Endothelial cell of umbilical vein (primary cell): ENCODE measurements around the gene CFAP45. TPM values are rescaled to one million over a fixed set of nuclear protein-coding genes. Genes with fewer than 3 reads are reported as not detected.

ENCODE experiments used
- BruUV-seq: library from RNA; stranded (reverse); fragments of 400-500 nt; replicated peaks from 2 replicates; lab custom pipeline; 2021; lab: Mats Ljungman, UMichigan
- CTCF ChIA-PET: fragments of 300-600, 350-600 bp; sonication (Branson Sonifier 250); formaldehyde crosslinking; loops from one replicate; lab custom pipeline; 2021; ENCODE audit warnings: antibody characterized with exemption, inconsistent platforms; lab: Charles Lee
- POLR2A ChIA-PET: fragments of 300-600, 350-600 bp; sonication (Branson Sonifier 250); formaldehyde crosslinking; loops from one replicate; lab custom pipeline; 2021; ENCODE audit warnings: antibody characterized with exemption, inconsistent platforms; lab: Charles Lee
- DNase-seq: peaks from one replicate; pipeline ENCODE4 v3.0.0-alpha.2; 2011; ENCODE audit warnings: low read depth, low spot score
- FAIRE-seq: peaks from 2 replicates; lab custom pipeline; 2011; peaks lifted over from hg19 to GRCh38; lab: Jason Lieb, UNC
- H2AFZ ChIP-seq: 2 replicates; pipeline ENCODE4 v1.6.0; 2012; ENCODE audit warnings: low read depth, low read length, control low read depth, inconsistent platforms
- H3K27ac ChIP-seq: 2 replicates; pipeline ENCODE4 v1.5.1; 2011; ENCODE audit warnings: low read depth, mild to moderate bottlenecking, control low read depth, low read length, moderate library complexity; ENCODE audit not compliant: insufficient read depth
- H3K27me3 ChIP-seq, 2 experiments: 2 replicates each; pipeline versions ENCODE4 v1.6.0 to v1.6.1; 2011; ENCODE audit warnings: low read length in 2 of 2, mixed read lengths in 1 of 2; ENCODE audit not compliant: control insufficient read depth in 2 of 2, insufficient read depth in 2 of 2
- H3K36me3 ChIP-seq, 2 experiments: 2 replicates in 1 of 2; 3 replicates in 1 of 2; pipeline ENCODE4 v1.5.1; 2011; ENCODE audit warnings: low read length in 2 of 2, mild to moderate bottlenecking in 1 of 2, moderate library complexity in 1 of 2; ENCODE audit not compliant: control insufficient read depth in 2 of 2, insufficient read depth in 2 of 2; ENCODE audit errors: extremely low read depth in 1 of 2
- H3K4me1 ChIP-seq: 3 replicates; pipeline ENCODE4 v1.5.1; 2011; ENCODE audit warnings: mild to moderate bottlenecking, low read length; ENCODE audit not compliant: control insufficient read depth, insufficient read depth; ENCODE audit errors: extremely low read depth
- H3K4me2 ChIP-seq: 2 replicates; pipeline ENCODE4 v1.6.1; 2011; ENCODE audit warnings: low read length, control low read depth, mixed read lengths; ENCODE audit not compliant: insufficient read depth
- H3K4me3 ChIP-seq, 3 experiments: fragments of 200-600 bp in 1 of 3; sonication (generic), shearing (Covaris generic) in 1 of 3; replicated peaks in 1 of 3; 2 replicates each; pipeline ENCODE4 v1.5.1; 2011 to 2016; ENCODE audit warnings: control low read depth in 3 of 3, low read length in 3 of 3, mild to moderate bottlenecking in 2 of 3, inconsistent platforms in 1 of 3, low read depth in 1 of 3, moderate library complexity in 1 of 3; ENCODE audit not compliant: insufficient read depth in 1 of 3
- H3K79me2 ChIP-seq: 2 replicates; pipeline ENCODE4 v1.6.0; 2012; ENCODE audit warnings: low read length, inconsistent platforms; ENCODE audit not compliant: control insufficient read depth, insufficient read depth
- H3K9ac ChIP-seq: replicated peaks from 2 replicates; pipeline ENCODE3; 2011; ENCODE audit warnings: low read length, control low read depth; ENCODE audit not compliant: insufficient read depth; ENCODE audit errors: extremely low read depth
- H3K9me1 ChIP-seq: replicated peaks from 3 replicates; pipeline ENCODE4 v1.6.0; 2011; ENCODE audit warnings: mild to moderate bottlenecking, low read length; ENCODE audit not compliant: control insufficient read depth, insufficient read depth; ENCODE audit errors: extremely low read depth
- H3K9me3 ChIP-seq: replicated peaks from 2 replicates; pipeline ENCODE4 v1.5.1; 2012; ENCODE audit warnings: low read length, inconsistent platforms; ENCODE audit not compliant: control insufficient read depth, insufficient read depth
- H4K20me1 ChIP-seq: replicated peaks from 2 replicates; pipeline ENCODE3; 2011; ENCODE audit warnings: mild to moderate bottlenecking, low read length; ENCODE audit not compliant: control insufficient read depth, insufficient read depth; ENCODE audit errors: extremely low read depth
- EZH2 ChIP-seq: IDR thresholded peaks from 2 replicates; pipeline ENCODE4 v1.6.1; 2012; ENCODE audit warnings: borderline replicate concordance, low read depth, mild to moderate bottlenecking, moderate library complexity, low read length, inconsistent platforms; ENCODE audit not compliant: severe bottlenecking
- FOS ChIP-seq: IDR thresholded peaks from 2 replicates; pipeline ENCODE4 v1.6.1; 2011; ENCODE audit warnings: mild to moderate bottlenecking, low read length, moderate library complexity, borderline replicate concordance; ENCODE audit not compliant: insufficient read depth
- GATA2 ChIP-seq: IDR thresholded peaks from 2 replicates; pipeline ENCODE4 v1.7.0; 2011; ENCODE audit warnings: low read depth, mild to moderate bottlenecking, moderate library complexity, mixed read lengths, low read length; ENCODE audit not compliant: insufficient read length, insufficient read depth
- JUN ChIP-seq: IDR thresholded peaks from 2 replicates; pipeline ENCODE4 v1.6.1; 2011; ENCODE audit warnings: borderline replicate concordance, low read depth; ENCODE audit not compliant: insufficient read length, insufficient read depth
- MYC ChIP-seq: IDR thresholded peaks from one replicate; pipeline ENCODE4 v1.6.1; 2011; ENCODE audit warnings: mild to moderate bottlenecking, low read depth, low read length
- POLR2A ChIP-seq: IDR thresholded peaks from 2 replicates; pipeline ENCODE4 v1.6.1; 2012; ENCODE audit warnings: low read depth, mild to moderate bottlenecking, control low read depth, low read length
- POLR2AphosphoS5 ChIP-seq: IDR thresholded peaks from 2 replicates; pipeline ENCODE4 v1.6.1; 2012; ENCODE audit warnings: low read depth, mild to moderate bottlenecking, control low read depth, low read length, moderate library complexity; ENCODE audit not compliant: insufficient read depth
- dilution Hi-C: fragments of 300-500 bp; cut with MboI; formaldehyde crosslinking; loops from one replicate; pipeline ENCODE4 v1.15.0; 2019; ENCODE audit warnings: low sequenced_read_pairs; ENCODE audit not compliant: extremely low pct_ligation_motif_present
- intact Hi-C: fragments of 100-400 bp; cut with micrococcal nuclease; formaldehyde crosslinking; loops from one replicate; pipeline ENCODE4 v1.10.0; 2022
- polyA plus RNA-seq, 4 experiments: library from polyadenylated mRNA; depleted of rRNA in 3 of 4; stranded (reverse) in 3 of 4; unstranded in 1 of 4; fragments of >200 nt; gene quantifications; 2 replicates each; pipeline versions ENCODE4 v1.2.1 to v1.2.3, GENCODE V29; 2011 to 2012; ENCODE audit warnings: missing spikeins in 1 of 4
- total RNA-seq: library from RNA; stranded (reverse); gene quantifications from 2 replicates; pipeline ENCODE4 v1.2.3, GENCODE V29; 2021
- TF ChIP-seq, protein P1 (sequence below), 2 donors: IDR thresholded peaks; 1 replicate in 1 of 2; 2 replicates in 1 of 2; pipeline ENCODE4 v1.5.1; 2011; ENCODE audit warnings: low read length in 2 of 2, mild to moderate bottlenecking in 2 of 2, moderate library complexity in 2 of 2, control low read depth in 1 of 2, inconsistent platforms in 1 of 2, low read depth in 1 of 2; ENCODE audit not compliant: insufficient read depth in 1 of 2; ENCODE audit errors: extremely low read depth in 1 of 2
- TF ChIP-seq, protein P2 (sequence below): IDR thresholded peaks from 2 replicates; pipeline ENCODE4 v1.6.1; 2011; ENCODE audit not compliant: insufficient read depth, insufficient read length

CFAP45 gene
- total and polyA plus RNA-seq, 2 donors (not counting 3 experiments of a cell fraction or from before 2014, with no cell fraction given) = 0.25 to 2.5 TPM

DNA sequence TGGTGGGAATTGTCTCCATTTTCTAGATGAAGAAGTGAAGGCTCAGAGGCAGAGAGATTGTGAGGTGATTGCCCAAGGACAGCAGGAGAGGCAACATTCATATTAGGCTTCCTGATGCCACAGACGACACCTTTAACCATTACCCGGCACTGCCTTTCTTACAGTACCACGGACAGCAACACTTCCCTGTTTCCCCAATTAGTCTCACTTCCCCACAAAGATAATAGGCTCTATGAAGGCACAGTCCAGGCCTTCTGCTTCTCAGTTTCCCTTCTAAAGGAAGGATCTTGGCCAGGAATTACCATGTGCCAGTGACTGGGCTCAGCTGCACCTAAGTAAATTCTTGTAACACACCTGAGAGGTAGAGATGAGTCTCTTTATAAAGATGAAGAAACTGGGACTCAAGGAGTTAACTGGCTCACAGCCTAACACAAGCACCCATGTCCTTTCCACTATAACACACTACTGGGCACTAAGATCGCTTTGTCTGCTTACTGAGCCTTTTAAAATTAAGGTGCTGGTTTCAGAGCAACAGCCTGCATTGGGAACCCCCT lies 35.8 kb upstream of the CFAP45 start:
- peaks cover 0 to 14% of the 10 kb centered on the region in 2 experiments for H3K27me3 ChIP-seq
- TF ChIP-seq, protein P1, sequence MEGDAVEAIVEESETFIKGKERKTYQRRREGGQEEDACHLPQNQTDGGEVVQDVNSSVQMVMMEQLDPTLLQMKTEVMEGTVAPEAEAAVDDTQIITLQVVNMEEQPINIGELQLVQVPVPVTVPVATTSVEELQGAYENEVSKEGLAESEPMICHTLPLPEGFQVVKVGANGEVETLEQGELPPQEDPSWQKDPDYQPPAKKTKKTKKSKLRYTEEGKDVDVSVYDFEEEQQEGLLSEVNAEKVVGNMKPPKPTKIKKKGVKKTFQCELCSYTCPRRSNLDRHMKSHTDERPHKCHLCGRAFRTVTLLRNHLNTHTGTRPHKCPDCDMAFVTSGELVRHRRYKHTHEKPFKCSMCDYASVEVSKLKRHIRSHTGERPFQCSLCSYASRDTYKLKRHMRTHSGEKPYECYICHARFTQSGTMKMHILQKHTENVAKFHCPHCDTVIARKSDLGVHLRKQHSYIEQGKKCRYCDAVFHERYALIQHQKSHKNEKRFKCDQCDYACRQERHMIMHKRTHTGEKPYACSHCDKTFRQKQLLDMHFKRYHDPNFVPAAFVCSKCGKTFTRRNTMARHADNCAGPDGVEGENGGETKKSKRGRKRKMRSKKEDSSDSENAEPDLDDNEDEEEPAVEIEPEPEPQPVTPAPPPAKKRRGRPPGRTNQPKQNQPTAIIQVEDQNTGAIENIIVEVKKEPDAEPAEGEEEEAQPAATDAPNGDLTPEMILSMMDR (IDR thresholded peaks at IDR 0.05; ENCODE audit: extremely low read depth in 1 of 2, insufficient read depth in 1 of 2, low read depth in 1 of 2, low read length in 2 of 2) = no peak
- TF ChIP-seq POLR2AphosphoS5 (no peak), GATA2 (no peak), FOS (no peak), MYC (no peak), POLR2A (no peak), EZH2 (no peak), JUN (no peak)
- TF ChIP-seq, protein P2, sequence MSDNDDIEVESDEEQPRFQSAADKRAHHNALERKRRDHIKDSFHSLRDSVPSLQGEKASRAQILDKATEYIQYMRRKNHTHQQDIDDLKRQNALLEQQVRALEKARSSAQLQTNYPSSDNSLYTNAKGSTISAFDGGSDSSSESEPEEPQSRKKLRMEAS = no peak
- DNase-seq (no peak), FAIRE-seq (no peak)
- ChIA-PET POLR2A (no interaction called here), CTCF (interaction anchor here (0.6 to 13.3 kb wide), 4 partner anchors 10 to 441 kb away, joined by 3 to 169 read pairs (median 5); partner anchors contain the start of gene IGSF9)
- no peak overlapping the region for H2AFZ ChIP-seq
- BruUV-seq = no TSS peak
- H3K79me2 ChIP-seq = no peaks in the 10 kb centered on the region
- H3K4me3 ChIP-seq = no peak overlapping the region
- H3K27ac ChIP-seq = no peak overlapping the region
- H3K4me1 ChIP-seq = no peaks in the 10 kb centered on the region
- H3K9me3 ChIP-seq = no peaks in the 10 kb centered on the region
- H3K36me3 ChIP-seq = no peaks in the 10 kb centered on the region
- H3K4me2 ChIP-seq = no peak overlapping the region
- H4K20me1 ChIP-seq = no peaks in the 10 kb centered on the region
- H3K9me1 ChIP-seq = no peaks in the 10 kb centered on the region
- intact Hi-C loops (loop anchor here (1.0 to 5.0 kb wide), 5 partner anchors 71 to 162 kb away; partner anchors contain the start of gene IGSF8), dilution Hi-C loops (no loop called here)
- H3K9ac ChIP-seq = no peak overlapping the region
